ENCODE measurements around the gene ITGA1.

Gene ITGA1

GRCh38 chr5:52977264-52977897 lies 189.7 kb downstream of the ITGA1 start:
- no peak for DNase-seq

GRCh38 chr5:52981507-52981906 lies 193.8 kb downstream of the ITGA1 start:
- no peak for DNase-seq

DNA sequence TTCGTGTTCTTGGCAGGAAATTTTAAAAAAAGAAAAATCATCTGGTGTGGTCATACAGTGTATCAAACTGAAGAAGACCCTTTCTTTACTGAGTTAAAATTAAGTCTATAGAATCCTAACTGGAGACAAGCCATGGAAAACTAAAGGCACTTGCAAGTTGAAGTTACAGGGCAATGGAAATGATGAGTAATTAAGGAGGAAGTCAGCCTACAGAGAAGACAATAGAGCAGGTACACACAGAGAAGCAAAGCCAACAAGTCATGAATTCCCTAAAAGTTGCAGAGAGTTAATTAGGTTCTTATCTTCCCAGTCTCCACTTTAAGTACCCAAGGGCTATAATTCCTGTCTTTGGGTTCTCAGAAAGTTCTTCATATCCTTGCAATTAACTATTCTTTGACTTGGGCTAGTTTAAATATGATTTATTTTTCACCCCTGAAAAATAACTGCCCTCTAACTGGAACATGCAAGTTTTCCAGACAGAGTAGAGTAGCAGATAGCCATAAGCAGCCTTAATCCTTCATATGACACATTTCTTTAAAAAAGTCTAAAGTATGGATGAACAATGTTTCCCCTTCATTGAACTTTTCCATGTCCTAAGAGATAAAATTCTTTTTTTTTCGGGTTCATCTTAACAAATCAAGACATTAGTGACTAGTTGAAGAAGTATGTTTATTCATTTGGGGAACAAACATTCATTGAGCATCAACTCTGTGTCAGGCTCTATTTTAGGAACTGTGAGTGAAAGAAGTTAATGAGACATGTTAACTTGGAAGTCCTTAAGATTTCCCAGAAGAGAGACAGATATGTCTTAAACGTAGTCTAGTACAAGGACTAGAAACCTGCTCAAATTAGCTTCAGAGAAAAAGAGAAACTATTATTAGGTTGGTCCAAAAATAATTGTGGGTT lies 196.3 kb downstream of the ITGA1 start:
- no peak for DNase-seq

DNA sequence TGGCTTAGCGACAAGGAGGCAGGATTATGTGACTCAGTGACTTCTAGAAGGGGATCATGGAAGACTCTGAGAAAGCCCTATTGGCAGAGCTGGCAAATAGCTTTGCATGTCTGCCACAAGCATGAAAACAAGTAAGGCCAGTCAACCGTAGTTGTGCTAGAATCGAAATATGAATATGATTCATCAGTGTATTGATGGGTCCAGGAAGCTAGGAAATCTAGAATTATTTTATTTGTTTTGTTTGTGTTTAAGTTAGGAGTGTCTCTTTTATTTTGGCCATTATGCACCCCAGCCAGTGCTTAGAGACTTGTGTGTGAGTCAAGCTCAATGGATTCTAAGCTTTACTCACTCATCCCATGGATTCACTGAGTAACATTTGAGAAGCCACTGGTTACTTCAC lies 197.6 kb downstream of the ITGA1 start:
- DNase-seq, result no peak

DNA sequence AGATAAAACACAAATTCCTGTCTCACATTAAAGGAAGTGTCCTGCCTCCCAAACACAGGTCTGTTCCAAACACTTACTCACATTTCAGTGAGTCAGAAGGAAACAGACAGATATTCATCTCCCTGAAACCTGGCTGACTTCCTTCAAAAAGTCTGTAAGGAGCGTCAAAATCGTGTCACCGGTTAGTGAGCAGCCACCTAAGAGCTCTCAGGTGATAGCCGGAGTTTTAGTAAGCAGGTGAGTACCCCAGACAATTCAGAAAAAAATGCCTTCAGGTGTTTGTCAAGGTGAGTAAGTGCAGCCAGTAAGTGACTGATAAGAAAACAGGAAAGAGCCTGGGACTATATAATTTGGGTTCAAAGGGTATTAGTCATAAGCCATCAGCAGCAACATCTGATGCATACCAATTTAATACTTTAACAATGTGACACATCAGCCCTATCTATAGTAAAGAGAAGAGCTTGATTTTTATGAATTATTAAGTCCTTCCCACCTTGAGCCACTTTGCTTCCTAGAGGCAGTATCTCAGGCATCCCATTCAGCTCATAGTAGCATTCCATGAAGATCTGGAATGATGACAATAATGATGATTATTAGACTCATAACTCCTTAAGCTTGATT lies 200.1 kb downstream of the ITGA1 start:
- DNase-seq, result no peak

GRCh38 chr5:52988335-52989024 lies 200.8 kb downstream of the ITGA1 start:
- DNase-seq, result no peak

DNA sequence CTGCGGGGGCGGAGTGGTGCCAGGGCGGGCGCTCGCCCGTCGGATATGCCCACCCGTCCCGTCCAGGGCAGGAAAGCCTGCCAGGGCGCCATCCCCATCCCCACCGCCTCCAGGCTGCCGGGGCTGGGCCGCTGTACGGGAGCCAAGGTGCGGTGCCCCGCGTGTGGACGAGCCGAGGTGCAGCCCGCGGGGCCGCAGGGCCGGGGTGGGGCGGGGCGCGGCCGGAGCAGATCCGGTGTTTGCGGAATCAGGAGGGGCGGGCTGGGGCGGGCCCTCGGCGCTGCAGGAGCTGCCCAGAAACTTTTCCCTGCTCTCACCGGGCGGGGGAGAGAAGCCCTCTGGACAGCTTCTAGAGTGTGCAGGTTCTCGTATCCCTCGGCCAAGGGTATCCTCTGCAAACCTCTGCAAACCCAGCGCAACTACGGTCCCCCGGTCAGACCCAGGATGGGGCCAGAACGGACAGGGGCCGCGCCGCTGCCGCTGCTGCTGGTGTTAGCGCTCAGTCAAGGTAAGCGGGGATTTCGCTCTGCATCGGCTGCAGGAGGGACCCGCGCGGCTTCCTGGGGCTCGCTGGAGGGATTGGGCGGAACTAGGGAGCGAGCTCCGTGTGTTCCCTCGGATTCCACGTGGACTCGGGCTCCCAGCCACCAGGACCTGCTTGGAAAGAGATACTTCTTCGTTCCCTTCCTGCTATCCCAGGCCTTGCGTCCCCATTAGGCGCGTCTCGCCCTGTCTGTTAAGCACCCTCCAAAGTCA lies 201.5 kb downstream of the ITGA1 start, which contains the start of gene ITGA2:
Gene ITGA2, plus strand, starts transcription at position 328 of the 756 bp plus-strand sequence. Its CDS starts 117 bp downstream, at position 445.
- no peak for DNase-seq

GRCh38 chr5:52989781-52990527 lies 202.2 kb downstream of the ITGA1 start:
- DNase-seq, result no peak

DNA sequence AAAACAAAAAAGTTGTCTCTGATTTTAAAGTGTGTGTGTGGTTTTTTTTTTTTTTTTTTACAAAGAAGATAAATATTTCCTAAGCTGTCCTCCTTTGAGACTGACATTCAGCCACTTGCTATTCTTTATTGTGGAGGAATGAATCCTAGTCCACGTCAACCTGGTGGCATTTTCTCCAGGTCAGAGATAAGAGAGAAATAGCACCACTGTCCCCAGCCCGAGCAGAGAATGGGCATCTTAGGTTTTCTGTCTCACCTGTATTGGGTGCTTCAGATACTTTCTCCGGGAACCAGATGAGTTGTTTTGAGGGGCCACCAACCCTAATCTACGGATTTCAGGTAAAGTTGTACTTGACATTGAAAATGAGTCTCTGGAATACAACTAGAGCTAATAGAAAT lies 202.8 kb downstream of the ITGA1 start:
- no peak for DNase-seq

DNA sequence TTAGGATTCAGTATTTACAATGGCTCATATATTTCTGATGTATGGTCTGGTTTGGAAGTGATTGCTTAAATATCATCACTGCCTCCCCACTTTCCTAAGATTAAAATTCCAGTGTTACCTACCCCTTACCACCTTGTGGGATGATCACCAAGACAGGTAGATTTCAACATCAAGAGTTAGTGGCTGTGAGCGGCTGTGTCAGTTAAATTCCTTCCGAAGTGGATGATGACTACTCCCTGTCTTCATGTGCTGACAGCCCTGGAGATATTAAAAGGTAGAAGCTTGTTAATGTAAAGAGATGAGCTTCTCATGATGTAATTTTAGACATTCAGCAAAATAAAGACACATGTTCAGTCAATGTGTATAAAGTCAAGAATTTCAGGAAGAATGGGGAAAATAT lies 205.7 kb downstream of the ITGA1 start:
- no peak for DNase-seq

- no peak for DNase-seq
These were observed 206.6 kb downstream of the ITGA1 start for GRCh38 chr5:52994266-52994665.

DNA sequence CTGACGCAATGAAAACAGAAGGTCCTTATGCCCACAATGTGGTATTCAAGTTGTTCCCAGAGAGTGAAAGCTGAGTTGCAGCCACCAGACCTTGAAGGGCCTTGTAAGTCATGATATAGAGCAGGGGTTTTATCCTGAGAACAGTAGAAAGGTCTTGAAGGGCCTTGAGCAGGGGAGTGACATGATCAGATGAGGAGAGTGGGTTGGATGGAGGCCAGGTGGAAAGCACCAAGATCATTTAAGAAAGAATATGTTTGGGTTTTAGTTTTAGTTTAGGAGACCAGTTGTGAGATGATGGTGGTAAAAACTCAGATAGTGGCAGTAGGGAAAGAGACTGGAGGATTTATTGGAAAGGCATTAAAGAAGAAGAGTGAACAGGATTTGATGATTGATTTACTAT lies 207.4 kb downstream of the ITGA1 start:
- DNase-seq, result no peak

DNA sequence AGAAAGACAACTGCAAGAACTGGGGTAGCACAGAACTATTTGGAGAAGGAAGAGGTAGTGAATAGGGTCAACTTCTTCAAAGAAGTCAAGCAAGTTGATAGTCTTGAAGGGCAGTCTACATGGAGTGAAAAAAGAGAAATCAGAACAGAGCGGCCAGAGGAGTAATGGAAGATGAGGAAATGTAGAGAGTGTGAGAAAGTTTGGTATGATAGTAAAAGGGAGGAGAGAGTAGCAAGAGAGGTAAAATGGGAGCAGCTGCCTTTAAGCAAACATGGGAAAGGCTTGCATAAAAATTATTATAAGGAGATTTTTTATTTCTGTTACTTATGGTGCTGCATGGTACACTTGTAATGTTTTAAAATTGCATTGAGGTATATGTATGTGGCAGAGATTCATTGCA lies 208.2 kb downstream of the ITGA1 start:
- no peak for DNase-seq

DNA sequence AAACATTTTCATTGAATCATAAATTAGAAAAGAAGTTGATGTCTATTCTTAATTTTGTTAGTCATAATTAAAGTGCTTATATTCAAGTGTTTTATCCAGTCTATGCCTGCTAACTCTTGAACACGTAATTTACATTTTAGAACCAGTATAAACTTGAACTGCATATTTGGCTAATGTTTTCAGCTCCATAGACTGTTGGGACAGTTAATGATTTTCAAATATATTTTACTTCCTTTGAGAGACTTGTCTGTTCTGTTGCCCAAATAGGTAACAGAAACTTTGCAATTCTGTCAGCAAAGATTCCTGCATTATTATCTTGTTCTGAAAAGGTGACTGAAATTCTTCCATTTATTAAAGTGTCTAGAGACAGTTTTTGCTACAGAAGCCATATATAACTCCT lies 209.3 kb downstream of the ITGA1 start:
- no peak for DNase-seq

DNA sequence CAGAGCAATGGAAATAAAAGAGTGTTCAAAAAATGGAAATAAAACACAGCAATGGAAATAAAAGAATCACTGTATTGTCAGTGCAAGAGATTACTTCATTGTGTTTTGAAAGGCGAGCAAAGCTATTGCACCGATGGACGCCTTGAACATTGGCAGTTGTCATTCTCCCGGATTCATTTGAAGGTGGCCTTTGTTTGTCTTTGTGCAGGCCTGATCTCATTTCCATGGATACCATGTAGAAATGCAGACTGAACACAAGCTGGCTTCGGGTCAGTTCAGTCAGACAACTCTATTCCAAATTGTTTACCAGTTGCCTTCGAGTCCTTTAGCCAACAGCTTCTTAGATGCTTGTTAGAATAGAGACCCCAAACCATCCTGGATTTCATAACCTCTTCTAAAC lies 209.7 kb downstream of the ITGA1 start:
- DNase-seq, result no peak

GRCh38 chr5:52998552-52999313 lies 211.0 kb downstream of the ITGA1 start:
- no peak for DNase-seq

- DNase-seq, result no peak
These were observed 211.7 kb downstream of the ITGA1 start for GRCh38 chr5:52999344-52999949.

GRCh38 chr5:53001541-53001940 lies 213.8 kb downstream of the ITGA1 start:
- DNase-seq, result no peak

DNA sequence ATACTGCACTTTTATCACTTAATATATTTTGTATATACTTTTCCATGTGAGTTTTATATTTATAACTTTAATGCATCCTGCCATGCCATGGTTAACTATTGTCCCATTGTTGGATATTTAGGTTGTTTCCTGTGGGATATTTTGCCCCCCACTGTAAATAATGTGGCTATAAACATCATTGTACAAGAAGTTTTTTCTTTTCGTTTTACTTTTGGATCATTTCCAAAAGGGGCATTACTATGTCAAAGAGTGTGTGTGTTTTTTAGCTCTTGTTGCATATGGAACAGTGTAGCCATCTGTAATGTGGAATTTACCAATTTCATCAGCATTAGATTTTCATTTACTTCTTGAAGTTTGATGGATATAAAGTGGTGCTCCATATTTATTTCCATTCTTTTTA lies 214.8 kb downstream of the ITGA1 start:
- DNase-seq, result no peak

DNA sequence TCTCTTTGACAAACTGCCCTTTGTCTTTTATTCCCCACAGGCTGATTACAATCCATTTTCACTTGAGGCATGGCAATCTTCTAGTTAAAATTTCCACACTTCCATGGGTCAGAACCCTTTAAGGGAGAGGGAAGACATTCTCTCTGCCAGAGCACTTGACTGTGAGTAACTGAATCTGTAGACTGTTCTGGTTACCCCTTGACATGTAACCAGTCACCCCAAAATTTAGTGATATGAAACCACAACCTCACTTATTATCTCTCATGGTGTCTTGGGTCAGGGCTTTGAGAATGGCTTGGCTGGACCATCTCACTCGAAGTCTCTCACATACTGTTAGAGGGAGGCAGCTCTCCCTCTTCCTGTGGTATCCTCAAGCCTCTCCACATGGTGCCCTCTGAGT lies 215.4 kb downstream of the ITGA1 start:
- no peak for DNase-seq

All from NCI-H1092 treated with DMSO at 0.1 percent for 48 hours (cell line).